ENCODE data around the gene OTOP1.
A peak's percentile ranks its signal among the peaks of the same experiment; 100 is the strongest.
"Not testable (repeated sequence)": the region's sequence is repeated elsewhere in the genome, so short reads cannot be mapped to it uniquely, and the experiment has no call there.

Gene OTOP1

DNA sequence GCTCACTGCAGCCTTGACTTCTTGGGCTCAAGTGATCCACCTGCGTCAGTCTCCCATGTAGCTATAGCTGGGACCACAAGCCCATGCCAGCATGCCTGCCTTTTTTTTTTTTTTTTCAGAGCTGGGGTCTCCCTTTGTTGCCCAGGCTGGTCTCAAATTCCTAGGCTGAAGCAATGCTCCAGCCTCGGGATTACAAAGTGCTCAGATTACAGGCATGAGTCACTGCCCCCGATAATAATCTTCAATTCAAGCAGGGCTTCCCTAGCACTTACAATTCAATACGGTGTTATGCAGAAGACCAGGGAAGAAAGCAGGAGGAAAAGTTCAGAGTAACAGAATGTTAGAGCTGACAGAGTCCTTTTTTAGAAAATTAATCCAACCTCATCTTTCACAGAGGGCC lies 26.1 kb downstream of the OTOP1 start:
- H4K8ac ChIP-seq (ENCODE audit: low read depth, low read length), result no peak overlapping the region
- no peak overlapping the region for H2BK120ac ChIP-seq (ENCODE audit: insufficient read depth, low read length, poor library complexity)
- H4K12ac ChIP-seq (ENCODE audit: low read depth, low read length), result no peak overlapping the region
- no peak overlapping the region for H3K27ac ChIP-seq (ENCODE audit: low read depth, low read length)
- H3K36me3 ChIP-seq (ENCODE audit: control insufficient read depth in 1 of 2, insufficient read depth in 2 of 2, low read length in 2 of 2), result no peaks in the 10 kb centered on the region
- H4K91ac ChIP-seq (ENCODE audit: low read depth, low read length), result no peak overlapping the region
- peak; percentile 16 to 55 for DNase-seq
- H3K9me3 ChIP-seq (ENCODE audit: insufficient read depth, low read depth, low read length), result peaks cover 3% of the 10 kb centered on the region
- WGBS (ENCODE audit: extremely low coverage, insufficient coverage, insufficient read length), result no CpG with 5 or more reads among the region's 4 CpGs
- H3K18ac ChIP-seq (ENCODE audit: low read length), result no peak overlapping the region
- H3K4me2 ChIP-seq (ENCODE audit: low read length), result no peak overlapping the region
- H2BK12ac ChIP-seq (ENCODE audit: low read length), result no peak overlapping the region
- no peak overlapping the region for H3K14ac ChIP-seq (ENCODE audit: low read length)
- H3K4ac ChIP-seq (ENCODE audit: low read depth, low read length), result no peak overlapping the region
- H3K9ac ChIP-seq (ENCODE audit: low read length), result no peak overlapping the region
- no peak overlapping the region for H3K23ac ChIP-seq (ENCODE audit: low read length)
- no peak overlapping the region for H3K4me3 ChIP-seq (ENCODE audit: low read depth, low read length)
- no peaks in the 10 kb centered on the region for H3K79me1 ChIP-seq (ENCODE audit: low read length)
- H3K27me3 ChIP-seq (ENCODE audit: insufficient read depth, low read length), result no peaks in the 10 kb centered on the region
- no peak overlapping the region for H2AFZ ChIP-seq (ENCODE audit: insufficient read depth, low read length, poor library complexity)
- H3K79me2 ChIP-seq (ENCODE audit: control insufficient read depth, insufficient read depth, low read length, poor library complexity), result no peaks in the 10 kb centered on the region
- H3K4me1 ChIP-seq (ENCODE audit: control insufficient read depth in 1 of 2, insufficient read depth in 2 of 2, low read length in 2 of 2), result no peaks in the 10 kb centered on the region
- H2BK5ac ChIP-seq (ENCODE audit: low read depth, low read length, poor library complexity), result no peak overlapping the region
- no peak overlapping the region for H2AK5ac ChIP-seq (ENCODE audit: low read length)

DNA sequence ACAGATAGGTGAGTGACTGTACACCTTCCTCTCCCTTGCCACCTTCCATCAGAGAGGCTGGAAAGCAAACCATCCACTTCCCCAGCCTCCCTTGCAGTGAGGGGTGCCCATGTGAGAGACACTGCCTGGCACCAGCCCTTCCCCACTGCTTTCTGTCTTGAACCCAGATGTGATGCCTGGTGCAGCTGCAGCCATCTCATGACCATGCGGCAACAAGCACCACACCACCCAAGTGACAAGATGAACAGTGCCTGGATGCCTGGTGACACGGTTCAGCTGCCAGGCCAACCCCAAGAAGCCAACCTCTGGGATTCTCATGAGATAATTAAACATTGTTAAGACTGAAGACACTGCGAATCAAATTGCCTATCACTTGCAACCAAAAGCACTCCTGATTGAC lies 31.4 kb downstream of the OTOP1 start:
- no peak overlapping the region for H2BK5ac ChIP-seq (ENCODE audit: low read depth, low read length, poor library complexity)
- no peak overlapping the region for H3K4me2 ChIP-seq (ENCODE audit: low read length)
- H2BK120ac ChIP-seq (ENCODE audit: insufficient read depth, low read length, poor library complexity), result no peak overlapping the region
- H3K36me3 ChIP-seq (ENCODE audit: control insufficient read depth in 1 of 2, insufficient read depth in 2 of 2, low read length in 2 of 2), result no peaks in the 10 kb centered on the region
- no peak overlapping the region for H2AK5ac ChIP-seq (ENCODE audit: low read length)
- no peaks in the 10 kb centered on the region for H3K79me1 ChIP-seq (ENCODE audit: low read length)
- no peak overlapping the region for H2BK12ac ChIP-seq (ENCODE audit: low read length)
- no peaks in the 10 kb centered on the region for H3K4me1 ChIP-seq (ENCODE audit: control insufficient read depth in 1 of 2, insufficient read depth in 2 of 2, low read length in 2 of 2)
- H3K9ac ChIP-seq (ENCODE audit: low read length), result no peak overlapping the region
- H3K14ac ChIP-seq (ENCODE audit: low read length), result no peak overlapping the region
- H3K4me3 ChIP-seq (ENCODE audit: low read depth, low read length), result no peak overlapping the region
- peaks cover 4% of the 10 kb centered on the region for H3K9me3 ChIP-seq (ENCODE audit: insufficient read depth, low read depth, low read length)
- no peak overlapping the region for H3K18ac ChIP-seq (ENCODE audit: low read length)
- no peak overlapping the region for H4K91ac ChIP-seq (ENCODE audit: low read depth, low read length)
- no peak overlapping the region for H3K23ac ChIP-seq (ENCODE audit: low read length)
- no peak overlapping the region for H4K8ac ChIP-seq (ENCODE audit: low read depth, low read length)
- no peak overlapping the region for H2AFZ ChIP-seq (ENCODE audit: insufficient read depth, low read length, poor library complexity)
- WGBS (ENCODE audit: extremely low coverage, insufficient coverage, insufficient read length), result no CpG with 5 or more reads among the region's 3 CpGs
- H4K12ac ChIP-seq (ENCODE audit: low read depth, low read length), result no peak overlapping the region
- no peak for DNase-seq
- H3K79me2 ChIP-seq (ENCODE audit: control insufficient read depth, insufficient read depth, low read length, poor library complexity), result no peaks in the 10 kb centered on the region
- no peak overlapping the region for H3K27ac ChIP-seq (ENCODE audit: low read depth, low read length)
- no peak overlapping the region for H3K4ac ChIP-seq (ENCODE audit: low read depth, low read length)
- no peaks in the 10 kb centered on the region for H3K27me3 ChIP-seq (ENCODE audit: insufficient read depth, low read length)

DNA sequence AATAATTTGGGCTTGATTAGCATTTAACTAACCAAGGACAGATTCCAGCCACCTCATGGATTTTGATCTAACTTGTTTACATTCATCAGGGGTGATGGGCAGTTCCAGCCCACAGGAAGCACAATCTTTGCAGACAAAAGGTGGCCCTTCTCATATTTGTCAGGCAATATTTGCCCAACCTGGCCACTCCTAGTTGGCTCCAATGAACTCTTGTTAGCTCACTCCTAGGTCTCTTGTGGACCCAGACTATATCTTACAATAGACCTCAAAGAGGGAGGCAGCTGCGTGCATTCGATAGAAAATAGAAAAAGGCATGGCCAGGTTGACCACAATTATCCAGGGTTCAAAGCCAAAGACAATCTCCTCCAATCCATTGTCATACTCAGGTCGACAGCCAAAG lies 38.2 kb downstream of the OTOP1 start:
- not testable (repeated sequence) for H3K23ac ChIP-seq (ENCODE audit: low read length); H3K4ac ChIP-seq (ENCODE audit: low read depth, low read length); H3K27ac ChIP-seq (ENCODE audit: low read depth, low read length); H3K4me2 ChIP-seq (ENCODE audit: low read length); H4K8ac ChIP-seq (ENCODE audit: low read depth, low read length); H3K14ac ChIP-seq (ENCODE audit: low read length); DNase-seq; H2BK5ac ChIP-seq (ENCODE audit: low read depth, low read length, poor library complexity); H4K12ac ChIP-seq (ENCODE audit: low read depth, low read length); H2BK12ac ChIP-seq (ENCODE audit: low read length); H3K4me1 ChIP-seq (ENCODE audit: control insufficient read depth in 1 of 2, insufficient read depth in 2 of 2, low read length in 2 of 2); H2BK120ac ChIP-seq (ENCODE audit: insufficient read depth, low read length, poor library complexity); H3K9ac ChIP-seq (ENCODE audit: low read length); H2AFZ ChIP-seq (ENCODE audit: insufficient read depth, low read length, poor library complexity); H3K79me1 ChIP-seq (ENCODE audit: low read length); H3K36me3 ChIP-seq (ENCODE audit: control insufficient read depth in 1 of 2, insufficient read depth in 2 of 2, low read length in 2 of 2); H2AK5ac ChIP-seq (ENCODE audit: low read length); H3K27me3 ChIP-seq (ENCODE audit: insufficient read depth, low read length); H4K91ac ChIP-seq (ENCODE audit: low read depth, low read length); H3K18ac ChIP-seq (ENCODE audit: low read length); H3K9me3 ChIP-seq (ENCODE audit: insufficient read depth, low read depth, low read length); H3K4me3 ChIP-seq (ENCODE audit: low read depth, low read length); H3K79me2 ChIP-seq (ENCODE audit: control insufficient read depth, insufficient read depth, low read length, poor library complexity)
- no CpG with 5 or more reads among the region's 3 CpGs for whole genome bisulfite sequencing (ENCODE audit: extremely low coverage, insufficient coverage, insufficient read length)

DNA sequence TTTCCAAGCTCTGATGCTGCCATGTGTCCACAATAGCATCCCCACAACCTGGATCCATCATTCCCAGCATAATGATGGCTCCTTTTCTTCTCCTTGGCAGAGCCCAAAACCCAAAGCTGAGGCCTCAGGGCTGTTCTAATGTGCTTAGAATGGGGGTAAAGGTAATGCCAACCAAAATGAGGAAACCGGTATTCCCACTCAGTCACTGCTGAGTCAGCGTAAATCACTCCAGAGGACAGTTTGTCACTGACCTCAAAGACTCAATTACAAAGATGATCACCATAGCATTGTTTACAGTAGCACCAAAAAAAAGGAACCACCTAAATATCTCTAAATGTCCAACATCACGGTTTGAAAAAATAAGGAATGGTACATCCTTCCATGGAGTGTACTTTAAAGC lies 41.2 kb downstream of the OTOP1 start:
- Histone ChIP-seq H3K27ac (ENCODE audit: low read depth, low read length) (no peak overlapping the region), H2AK5ac (ENCODE audit: low read length) (no peak overlapping the region), H3K79me2 (ENCODE audit: control insufficient read depth, insufficient read depth, low read length, poor library complexity) (no peaks in the 10 kb centered on the region), H4K12ac (ENCODE audit: low read depth, low read length) (no peak overlapping the region), H3K18ac (ENCODE audit: low read length) (no peak overlapping the region), H3K9me3 (ENCODE audit: insufficient read depth, low read depth, low read length) (no peaks in the 10 kb centered on the region), H4K91ac (ENCODE audit: low read depth, low read length) (no peak overlapping the region), H3K9ac (ENCODE audit: low read length) (no peak overlapping the region), H4K8ac (ENCODE audit: low read depth, low read length) (no peak overlapping the region), H3K79me1 (ENCODE audit: low read length) (no peaks in the 10 kb centered on the region), H3K14ac (ENCODE audit: low read length) (no peak overlapping the region), H3K36me3 (ENCODE audit: control insufficient read depth in 1 of 2, insufficient read depth in 2 of 2, low read length in 2 of 2) (no peaks in the 10 kb centered on the region), H3K4ac (ENCODE audit: low read depth, low read length) (no peak overlapping the region), H2BK120ac (ENCODE audit: insufficient read depth, low read length, poor library complexity) (no peak overlapping the region), H3K4me2 (ENCODE audit: low read length) (no peak overlapping the region), H3K27me3 (ENCODE audit: insufficient read depth, low read length) (no peaks in the 10 kb centered on the region), H3K4me1 (ENCODE audit: control insufficient read depth in 1 of 2, insufficient read depth in 2 of 2, low read length in 2 of 2) (no peaks in the 10 kb centered on the region), H3K23ac (ENCODE audit: low read length) (no peak overlapping the region), H2BK5ac (ENCODE audit: low read depth, low read length, poor library complexity) (no peak overlapping the region), H3K4me3 (ENCODE audit: low read depth, low read length) (no peak overlapping the region), H2BK12ac (ENCODE audit: low read length) (no peak overlapping the region), H2AFZ (ENCODE audit: insufficient read depth, low read length, poor library complexity) (no peak overlapping the region)
- no CpG with 5 or more reads among the region's 3 CpGs for WGBS (ENCODE audit: extremely low coverage, insufficient coverage, insufficient read length)
- DNase-seq, result no peak
